ENCODE data around the gene SLC8A3.

The SLC8A3 gene

DNA sequence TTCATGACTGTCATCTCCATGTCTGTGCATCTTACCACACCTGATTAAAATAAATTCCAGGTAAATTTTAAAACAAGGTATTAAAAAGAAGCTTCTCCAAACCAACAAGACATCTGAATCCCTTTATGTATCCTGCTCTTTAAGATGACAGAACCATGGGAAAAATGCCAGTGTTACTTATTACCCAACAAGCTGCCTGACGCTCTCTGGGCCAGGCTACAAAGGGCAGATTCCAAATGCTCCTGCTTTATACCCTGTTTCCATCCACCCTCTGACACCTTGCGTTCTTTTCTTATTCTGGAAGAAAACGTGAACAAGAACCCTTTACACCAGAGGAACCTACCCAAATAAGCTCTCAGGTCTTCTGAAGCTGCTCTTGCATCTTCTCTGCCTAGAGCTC lies 70.7 kb downstream of the SLC8A3 start:
- DNase-seq (ENCODE audit: low read depth) = no peak

DNA sequence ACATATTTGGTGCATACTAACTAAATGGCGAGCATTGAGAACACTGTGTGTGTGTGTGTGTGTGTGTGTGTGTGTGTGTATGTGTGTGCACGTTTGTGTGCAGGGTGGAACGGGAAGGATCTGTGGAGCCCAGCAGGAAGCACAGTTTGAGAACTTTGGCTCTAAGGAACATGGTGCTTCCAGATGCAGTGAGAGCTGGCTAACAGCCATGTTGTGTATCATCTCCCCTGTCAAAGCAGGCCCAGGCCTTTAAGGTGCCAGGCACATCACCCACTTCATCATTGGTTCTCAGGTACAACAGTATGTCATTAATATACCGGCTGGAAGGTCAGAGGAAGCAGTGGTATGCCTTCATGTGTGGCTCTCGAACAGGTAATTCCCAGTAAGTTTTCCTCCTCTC lies 72.5 kb downstream of the SLC8A3 start:
- DNase-seq (ENCODE audit: low read depth) = no peak

DNA sequence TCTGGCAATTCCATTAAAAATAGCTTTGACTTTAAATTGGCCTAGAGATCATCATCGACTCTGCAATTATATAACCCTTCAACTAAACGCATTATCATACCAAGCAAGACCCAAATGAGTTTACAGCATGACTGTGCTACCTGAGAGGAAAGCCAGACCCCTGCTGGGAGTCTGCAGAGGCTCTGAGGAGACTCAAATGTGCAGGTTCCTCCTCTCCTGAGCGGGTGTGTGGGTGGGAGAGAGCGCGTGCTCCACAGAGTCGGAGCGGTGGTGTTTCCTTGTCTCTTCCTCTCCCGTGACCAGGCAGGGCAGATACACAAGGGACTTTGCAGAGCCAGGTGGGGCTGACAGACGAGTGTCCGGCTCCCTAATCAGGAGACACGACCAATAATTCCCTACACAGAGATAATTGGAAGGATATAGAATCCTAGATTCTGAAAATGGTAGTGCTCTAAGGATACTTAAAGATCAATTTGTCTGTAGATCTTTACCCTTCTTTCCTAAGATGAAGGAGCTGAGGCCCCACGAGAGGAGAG lies 74.1 kb downstream of the SLC8A3 start:
- no peak for DNase-seq (ENCODE audit: low read depth)

DNA sequence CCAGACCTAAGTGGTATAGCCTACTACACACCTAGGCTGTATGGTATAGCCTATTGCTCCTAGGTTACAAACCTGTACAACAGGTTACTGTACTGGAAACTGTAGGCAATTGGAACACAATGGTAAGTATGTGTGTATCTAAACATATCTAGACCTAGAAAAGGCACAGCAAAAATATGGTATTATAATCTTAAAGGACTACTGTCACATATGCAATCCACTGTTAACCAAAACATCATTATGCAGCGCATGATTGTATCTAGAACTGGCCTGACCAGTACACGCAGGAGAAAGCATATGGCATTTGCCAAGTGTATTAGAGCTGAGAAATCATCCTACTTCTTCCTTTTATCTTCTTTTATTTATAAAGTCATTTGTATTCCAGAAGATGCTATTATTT lies 75.5 kb downstream of the SLC8A3 start:
- DNase-seq (ENCODE audit: low read depth) = no peak

DNA sequence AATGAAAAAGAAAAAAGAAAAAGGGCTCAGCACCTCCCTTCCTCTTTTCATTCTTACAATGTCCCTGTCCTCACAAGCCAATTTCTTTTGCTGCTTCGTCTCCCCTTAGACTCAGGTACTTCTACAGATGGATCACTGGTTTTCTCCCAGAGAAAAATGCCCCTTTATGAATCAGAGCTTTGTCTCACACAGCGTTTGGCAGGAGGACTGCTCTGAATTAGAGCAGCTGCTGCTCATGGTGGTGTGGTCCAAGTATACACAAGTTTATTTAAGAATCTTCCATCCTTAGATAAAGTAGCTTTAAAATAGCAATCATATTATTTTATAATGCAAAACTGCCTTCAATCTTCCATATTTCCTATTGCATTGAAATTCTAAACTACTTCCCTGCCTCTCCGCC lies 80.3 kb downstream of the SLC8A3 start:
- DNase-seq (ENCODE audit: low read depth) = no peak

DNA sequence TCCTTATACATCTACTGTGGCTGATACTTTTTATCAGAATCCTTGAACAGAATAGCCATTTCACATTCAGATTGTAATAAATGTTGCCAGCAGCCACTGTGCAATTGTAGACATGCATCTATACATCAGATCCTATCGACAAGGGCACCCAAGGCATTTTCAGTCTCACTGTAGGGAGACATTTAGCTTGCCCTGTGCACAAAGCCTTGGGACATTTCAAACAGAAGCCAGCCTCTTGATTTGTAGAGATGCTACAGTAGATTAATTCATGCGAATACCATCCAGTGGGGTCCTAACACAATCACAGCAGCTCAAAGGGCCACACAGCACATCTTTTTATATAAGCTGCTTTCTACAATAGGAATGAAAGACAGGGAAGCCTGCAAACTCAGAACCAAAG lies 81.4 kb downstream of the SLC8A3 start:
- DNase-seq (ENCODE audit: low read depth) = no peak

DNA sequence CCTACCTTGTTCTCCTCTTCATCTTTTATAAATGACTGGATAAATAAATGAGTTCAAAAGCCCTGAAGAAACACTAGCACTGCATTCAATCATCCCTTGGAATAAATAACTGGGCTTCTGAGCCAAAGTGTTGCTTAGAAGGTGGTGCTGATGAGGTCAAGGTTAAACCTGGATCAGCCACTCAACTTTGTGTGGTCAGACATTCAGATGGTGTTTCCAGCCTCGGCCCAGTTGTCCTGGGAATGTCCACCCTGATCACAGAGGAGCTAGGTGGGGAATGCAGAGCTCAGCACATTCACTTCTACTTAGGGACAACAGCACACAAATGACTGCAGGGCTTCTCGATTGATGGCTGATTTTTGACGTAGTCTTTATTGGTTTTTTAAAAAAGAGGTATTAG lies 88.7 kb downstream of the SLC8A3 start:
- no peak for DNase-seq (ENCODE audit: low read depth)

DNA sequence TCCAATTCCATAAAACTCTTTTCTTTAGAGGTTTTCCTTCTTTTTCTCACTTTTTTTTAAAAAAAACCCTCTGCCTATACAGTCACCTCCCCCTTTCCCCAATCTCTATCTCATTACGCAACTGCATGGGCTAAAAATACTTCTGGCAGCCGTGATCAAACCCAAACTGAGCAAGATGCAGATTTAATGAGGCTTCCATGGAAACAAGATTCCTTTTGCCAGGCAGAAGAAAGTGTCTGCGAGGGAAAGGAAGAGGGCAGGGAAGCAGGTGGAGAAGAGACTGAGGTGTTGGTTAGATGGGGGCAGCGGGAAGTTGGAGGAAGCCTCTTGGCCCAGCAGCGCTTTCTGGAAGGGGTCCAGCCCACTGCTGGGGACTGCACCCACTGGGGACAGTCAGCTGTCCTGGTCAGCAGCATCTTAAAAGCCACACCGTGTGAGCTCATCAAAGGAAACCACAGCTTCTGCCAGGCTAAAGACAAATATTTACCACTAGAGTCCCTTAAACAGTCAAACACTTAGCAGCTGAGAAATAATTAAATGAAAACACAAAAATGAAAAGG lies 90.4 kb downstream of the SLC8A3 start:
- no peak for DNase-seq (ENCODE audit: low read depth)

DNA sequence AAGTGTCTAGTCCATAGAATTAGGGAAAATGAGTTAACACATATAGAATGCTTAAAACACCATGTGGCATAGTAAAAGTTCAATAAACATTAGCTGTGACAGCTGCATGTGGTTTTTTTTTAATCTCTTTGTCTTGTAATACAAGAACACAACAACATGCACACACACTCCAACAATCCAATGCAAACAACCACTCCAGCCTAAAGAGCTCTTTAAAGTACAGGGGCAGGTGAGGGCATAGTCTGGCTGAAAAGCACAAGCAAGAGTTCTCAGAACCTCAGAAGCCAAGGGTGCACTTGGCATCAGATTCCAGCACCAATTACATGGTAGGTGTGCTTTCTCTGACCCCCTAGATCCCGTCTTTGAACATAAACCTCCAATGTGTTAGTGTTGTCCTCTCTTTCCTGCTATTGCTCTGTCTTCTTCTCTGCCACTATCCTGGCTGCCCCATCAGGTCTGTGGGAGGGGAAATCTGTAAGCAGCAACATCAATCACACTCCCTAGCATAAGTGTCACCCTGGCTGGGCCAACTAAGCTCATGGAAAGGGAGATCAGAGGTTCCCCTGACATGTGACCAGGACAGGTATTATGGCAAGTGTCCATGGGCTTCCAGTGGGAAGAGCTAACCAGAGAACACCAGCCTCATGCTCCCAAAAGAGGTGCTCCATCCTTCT lies 91.0 kb downstream of the SLC8A3 start:
- DNase-seq (ENCODE audit: low read depth) = no peak

DNA sequence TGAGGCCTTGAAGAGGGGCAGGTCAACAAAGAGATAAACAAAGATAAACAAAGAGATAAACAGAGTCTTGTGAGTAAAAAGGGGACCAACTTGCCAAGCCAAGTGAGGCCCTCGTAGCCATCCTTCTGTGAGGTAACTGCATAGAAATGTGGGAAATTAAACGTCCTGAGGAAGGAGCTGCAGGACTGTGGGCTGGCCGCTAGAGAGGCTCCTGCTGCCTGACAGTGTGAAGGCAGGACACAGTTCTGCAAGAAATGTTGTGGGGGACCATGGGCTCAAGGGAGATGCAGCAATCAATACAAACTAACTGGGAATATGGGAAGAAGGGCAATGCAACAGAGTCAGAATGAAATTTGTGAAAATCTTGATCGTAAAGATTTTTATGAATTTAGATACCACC lies 91.9 kb downstream of the SLC8A3 start:
- no peak for DNase-seq (ENCODE audit: low read depth)

DNA sequence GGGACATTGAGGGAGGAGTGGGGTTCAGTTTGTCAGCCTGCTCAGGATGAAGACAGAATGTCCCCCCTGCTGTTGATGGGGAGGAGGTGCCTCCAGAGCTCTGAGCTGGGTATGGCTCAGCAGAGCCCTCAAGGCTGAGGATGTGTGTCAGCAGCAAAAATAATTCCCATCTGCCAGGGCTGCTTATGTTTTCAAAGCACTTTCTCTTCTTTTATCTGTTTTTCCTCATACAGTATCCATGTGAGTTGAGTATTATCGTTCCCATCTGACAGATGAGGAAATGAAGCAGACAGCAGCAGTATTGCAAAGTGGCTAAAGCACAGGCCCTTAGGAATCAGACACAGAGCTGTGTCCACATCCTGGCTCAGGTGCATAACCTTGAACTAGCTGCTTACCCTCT lies 94.1 kb downstream of the SLC8A3 start:
- no peak for DNase-seq (ENCODE audit: low read depth)

DNA sequence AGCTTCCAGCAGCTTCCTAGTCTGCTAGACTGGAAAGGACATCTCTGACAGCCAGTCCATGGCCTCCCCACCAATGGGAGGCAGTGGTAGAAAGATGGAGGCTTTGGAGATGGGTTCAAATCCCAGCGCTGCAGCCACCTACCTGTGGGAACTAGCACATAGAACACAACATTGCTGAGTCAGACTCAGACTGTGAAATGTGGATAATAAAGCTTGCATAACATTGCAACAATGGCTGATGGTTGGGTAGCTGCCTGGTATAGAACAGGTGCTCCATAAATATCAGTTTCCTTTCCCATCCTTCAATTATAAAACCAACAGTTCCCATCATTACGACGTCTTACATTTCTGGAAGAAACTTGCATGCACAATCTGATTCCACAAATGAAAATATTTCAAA lies 94.6 kb downstream of the SLC8A3 start:
- DNase-seq (ENCODE audit: low read depth) = no peak

DNA sequence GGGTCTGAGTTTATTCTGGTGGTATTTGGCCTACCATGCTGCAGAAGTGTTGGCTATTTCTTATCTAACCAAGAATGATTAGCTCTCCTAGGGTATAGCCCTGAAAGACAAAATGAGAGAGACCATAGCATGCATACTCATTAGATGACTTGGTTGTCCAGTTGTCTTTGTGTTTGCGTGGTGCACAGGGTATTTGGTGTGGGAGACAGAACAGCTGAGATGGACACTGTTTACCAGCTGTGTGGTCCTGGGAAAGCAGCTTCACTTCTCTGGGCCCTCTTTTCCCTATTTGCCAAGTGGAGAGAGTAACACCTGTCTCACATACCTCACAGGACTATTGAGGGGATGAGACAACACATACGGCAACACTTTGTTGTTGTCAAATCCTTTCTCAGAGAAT lies 95.6 kb downstream of the SLC8A3 start:
- no peak for DNase-seq (ENCODE audit: low read depth)

DNA sequence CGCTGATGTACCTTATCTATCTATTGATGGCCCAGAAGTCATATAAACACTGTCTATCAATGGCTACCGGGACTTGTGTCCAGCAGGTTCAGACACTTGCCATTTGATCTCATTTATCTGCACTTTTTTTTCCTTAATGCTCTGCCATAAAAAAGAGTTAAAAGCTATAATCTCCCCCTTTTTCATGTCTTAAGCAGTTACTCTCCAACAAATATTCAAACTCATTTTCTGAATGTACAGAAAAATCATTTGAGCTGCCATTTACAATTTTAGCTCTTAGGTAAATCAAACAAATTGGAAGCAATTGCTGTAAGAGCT lies 101.4 kb downstream of the SLC8A3 start:
- DNase-seq (ENCODE audit: low read depth) = no peak

DNA sequence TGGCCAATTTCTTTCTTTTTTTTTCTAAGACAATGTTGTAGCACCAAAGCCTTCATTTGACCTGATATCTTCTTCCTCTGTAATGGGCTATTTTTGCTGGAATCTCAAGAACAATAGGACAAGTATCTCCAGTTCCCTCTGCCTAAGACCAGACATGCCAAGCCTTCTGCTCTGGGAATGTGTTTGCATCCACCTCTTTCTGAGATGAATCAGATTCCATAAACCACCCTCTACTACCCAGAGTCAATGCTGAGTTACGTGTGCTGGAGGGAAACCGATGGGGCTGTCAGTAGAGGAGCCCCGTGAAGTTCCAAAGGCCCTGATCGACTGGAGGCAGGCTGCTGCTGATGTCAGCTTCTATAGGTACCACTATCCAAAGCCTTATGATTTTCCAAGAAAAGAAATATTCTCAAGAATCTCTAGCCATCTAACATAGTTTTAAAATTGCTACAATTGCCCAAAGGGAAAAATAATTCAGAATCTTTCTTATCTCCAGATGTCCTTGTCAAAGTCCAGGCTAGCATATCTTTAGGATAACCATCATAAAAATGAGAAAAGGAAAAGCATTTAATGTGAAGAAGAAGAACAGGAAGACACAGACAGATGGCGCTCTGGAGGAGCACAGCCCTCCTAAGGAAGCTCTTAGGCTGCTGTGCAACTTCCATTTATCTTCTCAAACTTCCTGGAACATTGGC lies 101.9 kb downstream of the SLC8A3 start:
- no peak for DNase-seq (ENCODE audit: low read depth)

DNA sequence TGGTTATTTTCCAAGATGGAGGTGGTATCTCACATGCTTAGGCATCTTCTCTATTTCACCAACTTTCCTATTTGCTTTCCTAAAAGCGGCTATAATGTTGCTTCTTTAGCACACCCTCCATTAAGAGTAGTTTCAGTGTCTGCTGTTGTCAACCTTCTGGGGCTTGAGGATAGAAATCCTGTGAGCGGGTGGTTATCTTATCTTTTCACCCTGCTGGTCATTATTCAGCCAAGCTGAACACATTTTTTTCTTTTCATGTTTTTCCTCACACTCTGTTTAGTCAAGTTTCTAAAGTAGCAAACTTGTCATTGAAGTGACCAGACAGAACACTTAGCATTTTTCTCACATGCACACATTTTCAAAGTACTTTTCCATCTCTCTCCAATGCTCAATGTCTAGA lies 104.5 kb downstream of the SLC8A3 start:
- no peak for DNase-seq (ENCODE audit: low read depth)

DNA sequence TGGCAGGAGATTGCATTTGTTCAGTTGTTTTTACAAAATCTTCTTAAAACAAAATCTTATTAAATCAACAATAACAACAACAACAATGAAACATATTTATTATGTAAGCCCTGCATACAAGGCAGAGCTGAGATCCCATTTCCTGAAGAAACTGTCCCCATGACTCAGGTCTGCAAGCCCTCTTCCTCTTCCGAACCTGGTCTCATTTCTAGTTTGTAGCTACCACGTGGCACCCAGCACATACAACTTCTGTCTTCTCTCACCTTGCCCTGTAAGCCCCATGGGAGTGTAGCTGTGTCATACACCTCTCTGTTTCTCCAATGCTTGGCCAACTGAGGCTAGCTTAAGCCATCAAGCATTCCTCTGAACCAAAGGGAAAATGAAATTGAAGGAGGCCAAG lies 106.4 kb downstream of the SLC8A3 start:
- DNase-seq (ENCODE audit: low read depth) = no peak

DNA sequence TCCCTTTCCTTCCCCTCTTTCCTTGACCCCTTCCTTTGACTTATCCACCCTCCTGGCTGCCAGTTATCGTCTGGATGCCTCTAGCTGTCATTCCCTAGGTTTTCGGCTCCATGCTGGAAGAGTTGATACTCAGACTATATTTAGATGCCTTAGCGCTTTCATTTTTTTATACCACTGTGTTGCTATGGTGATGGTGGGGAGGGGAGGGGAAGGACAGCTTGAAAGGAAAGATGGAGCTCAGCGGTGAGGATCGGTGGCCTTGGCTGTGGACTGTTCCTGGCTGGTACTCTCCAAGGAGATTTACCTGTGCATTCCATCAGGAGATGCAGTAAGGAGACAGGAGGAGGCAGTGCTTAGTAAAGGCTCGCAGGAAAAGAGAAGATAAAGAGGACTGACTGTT lies 108.7 kb downstream of the SLC8A3 start:
- no peak for DNase-seq (ENCODE audit: low read depth)

DNA sequence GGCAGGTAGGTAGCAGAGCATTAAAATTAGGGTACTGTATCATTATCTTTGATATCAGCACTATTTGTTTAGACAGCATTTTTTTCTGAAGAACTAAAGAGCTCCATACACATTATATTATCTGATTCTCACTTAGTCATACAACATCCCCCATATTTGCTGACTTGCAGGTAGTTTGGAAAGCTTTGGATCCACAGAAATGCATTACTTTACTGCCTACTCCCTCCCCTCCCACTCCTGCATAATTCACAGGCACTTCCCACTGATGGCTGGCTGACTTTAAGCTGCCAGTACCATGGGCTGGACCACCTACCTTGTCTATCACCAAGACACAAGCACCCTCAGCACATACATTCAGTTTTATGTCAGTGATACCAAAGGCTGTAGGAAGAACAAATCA lies 110.4 kb downstream of the SLC8A3 start:
- no peak for DNase-seq (ENCODE audit: low read depth)

DNA sequence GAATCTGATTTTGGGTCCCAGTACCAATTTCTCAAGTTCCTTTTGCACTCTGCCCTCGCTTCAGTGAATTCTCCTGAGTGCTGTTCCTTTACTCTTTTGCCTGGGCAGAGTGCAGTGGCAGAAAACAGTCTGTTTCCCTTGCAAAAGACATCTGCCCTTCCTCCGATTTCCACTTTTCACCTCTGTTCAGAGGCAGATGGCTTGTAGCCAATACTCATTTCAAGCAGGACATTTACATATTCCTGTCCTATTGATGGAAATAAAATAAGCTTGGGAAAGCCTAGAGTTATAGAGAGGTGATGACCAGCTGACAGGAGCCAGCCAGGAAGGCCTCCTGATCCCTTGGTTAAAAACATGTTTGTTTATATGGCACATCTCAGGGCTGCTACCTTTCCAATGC lies 111.0 kb downstream of the SLC8A3 start:
- DNase-seq (ENCODE audit: low read depth) = no peak

DNA sequence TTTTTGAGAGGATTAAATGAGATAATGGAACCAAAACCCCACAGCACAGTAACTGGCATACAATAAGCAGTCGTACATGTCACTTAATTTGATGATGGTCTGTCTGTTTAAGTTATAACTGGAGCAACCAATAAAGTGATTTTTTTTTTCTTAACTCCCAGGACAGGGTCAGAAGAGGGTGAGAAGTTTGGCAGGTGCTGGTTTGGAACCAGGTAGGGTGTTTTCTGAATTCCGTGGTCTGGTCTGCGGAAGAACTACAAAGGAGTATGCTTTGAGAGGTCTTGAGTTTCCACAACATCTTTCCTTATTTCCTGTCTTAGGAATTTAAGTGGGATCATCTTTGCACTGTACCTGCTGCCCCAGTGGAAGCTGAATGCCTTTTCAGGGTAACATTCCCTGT lies 111.7 kb downstream of the SLC8A3 start:
- no peak for DNase-seq (ENCODE audit: low read depth)

DNA sequence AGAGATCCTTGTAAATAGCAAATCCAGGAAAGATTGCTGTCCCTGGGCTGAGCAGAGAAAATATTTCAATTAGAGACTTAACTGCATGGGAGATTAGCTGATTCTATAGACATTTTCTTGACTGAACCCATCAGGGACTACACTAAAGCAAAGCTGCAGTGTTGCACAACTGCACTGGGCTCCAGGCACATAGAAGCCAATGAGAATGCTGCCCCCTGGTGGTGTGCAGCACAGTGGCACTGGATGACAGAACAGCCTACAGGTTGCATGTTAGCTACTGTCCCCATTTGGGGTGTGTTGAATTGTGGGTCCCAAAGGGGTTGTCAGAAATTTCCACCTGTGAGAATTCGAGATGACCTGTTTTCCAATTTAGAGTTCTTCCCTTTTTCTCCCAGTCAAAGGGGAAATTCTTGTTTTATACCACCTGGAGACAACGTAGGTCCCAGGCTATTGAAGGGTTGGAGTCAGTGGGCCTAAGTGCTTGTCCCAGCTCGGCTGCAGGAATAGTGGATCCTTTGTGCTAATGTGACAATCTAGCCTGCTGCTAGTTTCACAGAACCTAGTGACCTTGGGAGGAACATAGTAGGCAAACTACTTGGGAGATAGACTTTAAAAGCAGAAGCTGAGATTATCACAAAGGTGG lies 114.7 kb downstream of the SLC8A3 start:
- DNase-seq (ENCODE audit: low read depth) = peak; percentile 7

DNA sequence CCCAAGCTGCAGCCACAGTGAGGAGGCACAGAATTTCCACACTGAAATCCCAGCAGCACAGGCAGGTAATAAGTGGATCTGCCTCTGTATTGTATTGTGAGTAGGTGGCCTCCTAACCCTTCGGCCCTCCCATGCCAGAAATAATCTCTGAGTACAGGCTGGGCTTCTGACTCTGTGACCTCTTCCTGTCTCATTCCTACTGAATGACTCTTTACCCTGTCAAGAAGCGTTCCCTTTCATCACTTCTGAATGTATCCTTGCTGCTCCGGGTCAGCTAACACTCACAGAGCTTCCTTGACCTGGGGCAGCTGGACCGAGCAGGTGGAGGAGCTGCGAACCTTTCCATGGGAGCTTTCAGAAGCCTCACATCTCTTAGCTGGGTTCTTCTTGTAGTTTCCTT lies 119.6 kb downstream of the SLC8A3 start:
- no peak for DNase-seq (ENCODE audit: low read depth)
